NCI-H345 treated with DMSO at 0.1 percent for 48 hours (cell line): ENCODE results near the gene CHAF1A.

Source experiments
- DNase-seq: peaks from one replicate; lab custom pipeline; 2025; ENCODE audit not compliant: unreplicated experiment; lab: John Stamatoyannopoulos, UW

The CHAF1A gene

GRCh38 chr19:4365791-4366665 is 36.4 kb upstream of the CHAF1A start:
- DNase-seq: no peak

- no peak for DNase-seq
These were observed 35.6 kb upstream of the CHAF1A start for GRCh38 chr19:4366666-4367335.

GRCh38 chr19:4367336-4367723 is 35.1 kb upstream of the CHAF1A start:
- no peak for DNase-seq

- no peak for DNase-seq
These were observed 34.7 kb upstream of the CHAF1A start for GRCh38 chr19:4367781-4368127.

- no peak for DNase-seq
These were observed 34.2 kb upstream of the CHAF1A start for GRCh38 chr19:4368128-4368820.

DNA sequence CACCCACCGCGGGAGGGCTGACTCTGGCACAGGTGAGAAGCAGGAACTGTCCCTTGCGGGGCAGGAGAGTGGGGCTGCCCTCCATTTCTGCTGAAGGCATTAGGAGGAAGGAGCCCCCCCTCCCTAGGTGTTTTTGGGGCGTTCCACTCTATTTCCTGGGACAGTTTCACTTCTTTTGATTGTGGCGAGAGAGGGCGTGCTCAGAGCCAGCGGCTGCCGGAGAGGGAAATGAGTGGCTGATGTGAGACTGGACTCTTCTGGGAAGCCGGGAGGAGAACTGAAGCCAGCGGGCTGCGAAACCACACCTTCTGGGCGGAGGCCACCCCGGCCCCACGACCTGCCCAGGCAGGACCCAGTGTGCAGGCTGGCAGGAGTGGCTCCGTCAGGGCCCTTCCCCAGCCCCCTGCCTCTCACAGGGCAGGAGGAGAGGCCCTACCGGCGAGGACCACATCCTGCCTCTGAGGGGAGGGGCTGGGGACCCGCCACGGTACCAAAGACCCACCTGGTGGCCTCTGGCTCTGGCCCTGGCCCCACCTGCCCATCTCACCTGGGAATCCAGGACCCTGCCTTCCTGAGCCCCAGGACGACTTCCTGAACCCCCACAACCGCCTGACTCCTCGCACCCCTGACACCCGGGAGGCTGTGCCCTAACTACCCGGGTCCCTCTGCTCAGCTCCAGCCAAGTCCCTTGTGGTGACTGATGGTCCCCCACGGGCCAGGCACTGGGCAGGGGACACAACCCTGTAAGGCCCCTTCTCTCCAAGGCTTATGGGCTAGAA is 33.1 kb upstream of the CHAF1A start:
- DNase-seq: no peak

GRCh38 chr19:4369888-4370260 is 32.6 kb upstream of the CHAF1A start:
- no peak for DNase-seq

- no peak for DNase-seq
These were observed 31.9 kb upstream of the CHAF1A start for GRCh38 chr19:4370418-4371041.

DNA sequence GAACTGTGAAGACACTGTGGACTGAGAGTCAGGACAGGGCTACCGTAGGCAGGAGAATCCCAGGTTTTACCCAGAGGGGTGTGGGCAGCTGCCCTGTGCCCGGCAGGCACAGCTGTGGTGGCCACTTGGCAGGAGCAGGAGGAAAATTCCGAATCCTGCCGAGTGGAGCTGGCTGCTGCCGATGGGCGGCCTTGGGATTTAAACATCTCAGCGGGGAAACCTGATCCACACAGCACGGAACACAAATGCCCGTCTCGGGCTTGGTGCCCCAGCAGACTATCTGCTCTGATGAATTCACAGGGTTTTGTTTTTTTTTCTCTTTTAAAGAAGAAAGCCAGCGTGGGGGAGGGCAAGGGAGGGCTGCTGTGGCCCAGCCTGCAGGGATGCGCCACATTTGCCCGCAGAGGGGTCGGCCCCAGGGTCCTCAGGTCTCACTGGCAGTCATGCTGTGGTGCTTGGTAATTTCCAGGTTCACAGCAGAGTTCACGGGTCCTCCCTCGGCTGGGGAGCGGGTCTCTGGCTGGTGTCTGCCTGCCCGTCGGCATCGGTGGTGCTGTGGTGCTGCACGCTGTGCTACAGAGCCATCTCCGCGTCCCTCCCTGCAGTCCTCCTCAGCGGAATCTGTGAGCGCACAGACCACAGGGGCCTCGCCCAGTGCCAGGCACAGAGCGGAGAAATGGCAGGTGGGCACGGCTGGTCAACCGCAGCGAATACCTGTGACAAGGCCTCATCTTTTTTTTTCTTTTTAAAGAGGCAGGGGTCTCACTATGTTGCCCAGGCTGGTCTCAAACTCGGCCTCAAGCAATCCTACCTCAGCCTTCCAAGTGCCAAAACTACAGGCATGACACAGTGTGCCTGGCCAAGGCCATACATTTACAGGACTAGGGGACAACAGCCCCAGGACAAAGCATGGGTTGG is 30.9 kb upstream of the CHAF1A start:
- no peak for DNase-seq

GRCh38 chr19:4372165-4373012 is 30.1 kb upstream of the CHAF1A start:
- DNase-seq: no peak

DNA sequence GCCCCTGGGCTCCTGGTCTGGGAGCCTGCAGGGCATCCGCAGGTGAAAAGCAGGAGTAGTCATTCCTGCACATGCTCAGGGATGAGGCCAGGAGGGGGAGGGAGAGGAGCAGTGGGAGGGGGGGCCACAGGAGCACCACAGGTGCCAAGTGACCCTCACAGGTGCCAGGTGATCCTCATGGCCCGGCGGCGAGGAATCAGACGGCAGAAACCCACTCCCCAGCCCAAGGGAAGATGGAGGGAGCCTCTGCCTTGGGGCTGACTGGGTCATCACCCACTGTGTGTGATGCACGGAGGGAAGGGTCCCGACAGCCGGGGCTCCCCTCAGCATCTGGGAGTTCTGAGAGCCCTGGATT is 29.4 kb upstream of the CHAF1A start:
- DNase-seq: no peak

- DNase-seq: no peak
These were observed 28.6 kb upstream of the CHAF1A start for GRCh38 chr19:4373601-4374497.

- DNase-seq: no peak
These were observed 27.8 kb upstream of the CHAF1A start for GRCh38 chr19:4374498-4375163.

GRCh38 chr19:4375164-4376027 is 27.0 kb upstream of the CHAF1A start:
- DNase-seq: peak; percentile 20

GRCh38 chr19:4376028-4376670 is 26.3 kb upstream of the CHAF1A start:
- DNase-seq: no peak

DNA sequence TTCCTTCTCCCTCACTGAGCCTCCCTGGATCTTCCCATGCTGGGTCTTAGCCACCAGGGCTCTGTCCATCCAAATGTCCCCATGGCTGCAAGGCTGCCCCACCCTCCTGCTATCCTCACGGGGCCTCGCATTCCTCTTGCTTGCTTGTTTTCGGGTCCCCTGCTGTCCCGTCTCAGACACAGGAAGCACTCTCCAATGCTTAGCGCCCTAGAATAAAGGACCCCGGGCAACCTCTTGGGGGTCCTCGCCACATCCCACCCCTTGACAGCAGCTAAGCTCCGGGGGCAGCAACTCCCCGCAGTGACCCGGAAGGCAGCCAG is 25.8 kb upstream of the CHAF1A start:
- DNase-seq: no peak
